GM23338 (cell line): ENCODE data around the gene CLHC1. TPM values are rescaled to one million over a fixed set of nuclear protein-coding genes. Genes with fewer than 3 reads are reported as not detected.

Experiments used
- ATAC-seq: fragments of 200-7000 bp; cut with Tn5 transposase; 3 replicates; pipeline ENCODE4 v1.9.1; 2020
- DNase-seq: peaks from one replicate; pipeline ENCODE4 v3.0.0-alpha.2; 2015; ENCODE audit warnings: low spot score
- H2AFZ ChIP-seq: fragments of 200-600 bp; sonication (generic); 2 replicates; pipeline ENCODE4 v1.8.0; 2016; ENCODE audit warnings: antibody characterized with exemption, mild to moderate bottlenecking, moderate library complexity
- H3F3A ChIP-seq: fragments of 200-600 bp; sonication (generic); replicated peaks from 2 replicates; pipeline ENCODE4 v1.8.0; 2017; ENCODE audit warnings: antibody characterized with exemption, mixed run types, low read depth
- H3K27ac ChIP-seq: fragments of 200-600 bp; sonication (generic); 2 replicates; pipeline ENCODE4 v1.6.1; 2016; ENCODE audit warnings: low read depth
- H3K27me3 ChIP-seq: fragments of 200-600 bp; sonication (generic); 2 replicates; pipeline ENCODE4 v1.8.0; 2016; ENCODE audit warnings: mild to moderate bottlenecking, mixed run types, moderate library complexity; ENCODE audit not compliant: insufficient read depth
- H3K36me3 ChIP-seq: fragments of 200-600 bp; sonication (generic); 2 replicates; pipeline ENCODE4 v1.8.0; 2016; ENCODE audit warnings: mild to moderate bottlenecking; ENCODE audit not compliant: insufficient read depth
- H3K4me1 ChIP-seq: fragments of 200-600 bp; sonication (generic); 2 replicates; pipeline ENCODE4 v1.8.0; 2016; ENCODE audit warnings: mild to moderate bottlenecking, moderate library complexity; ENCODE audit not compliant: insufficient read depth
- H3K4me2 ChIP-seq: fragments of 200-600 bp; sonication (generic); 2 replicates; pipeline ENCODE4 v1.7.1; 2017; ENCODE audit warnings: mixed run types
- H3K4me3 ChIP-seq: fragments of 200-600 bp; sonication (generic); 2 replicates; pipeline ENCODE4 v1.6.1; 2016; ENCODE audit warnings: mixed run types
- H3K79me2 ChIP-seq: fragments of 200-600 bp; sonication (generic); replicated peaks from 2 replicates; pipeline ENCODE4 v1.8.0; 2017; ENCODE audit warnings: mild to moderate bottlenecking; ENCODE audit not compliant: insufficient read depth
- H3K9me2 ChIP-seq: fragments of 200-600 bp; sonication (generic); 2 replicates; pipeline ENCODE4 v1.8.0; 2017; ENCODE audit not compliant: insufficient read depth
- H4K20me1 ChIP-seq: fragments of 200-600 bp; sonication (generic); replicated peaks from 2 replicates; pipeline ENCODE4 v1.8.0; 2017; ENCODE audit warnings: mild to moderate bottlenecking; ENCODE audit not compliant: insufficient read depth
- H3K27ac Mint-ChIP-seq: 2 replicates; pipeline ENCODE4 v1.8.0; 2020; ENCODE audit warnings: inconsistent platforms, mild to moderate bottlenecking, moderate library complexity, mixed read lengths
- H3K27me3 Mint-ChIP-seq: 3 replicates; pipeline ENCODE4 v1.8.0; 2022; ENCODE audit warnings: low read depth, mild to moderate bottlenecking, moderate library complexity, mixed read lengths, inconsistent platforms; ENCODE audit not compliant: insufficient read depth, poor library complexity
- H3K36me3 Mint-ChIP-seq: 3 replicates; pipeline ENCODE4 v1.8.0; 2021; ENCODE audit warnings: low read depth, mild to moderate bottlenecking, inconsistent platforms, moderate library complexity, mixed read lengths
- H3K4me1 Mint-ChIP-seq: 3 replicates; pipeline ENCODE4 v1.8.0; 2020; ENCODE audit warnings: mild to moderate bottlenecking, inconsistent platforms, mixed read lengths
- H3K4me3 Mint-ChIP-seq: 3 replicates; pipeline ENCODE4 v1.8.0; 2021; ENCODE audit warnings: moderate library complexity, mild to moderate bottlenecking, inconsistent platforms, mixed read lengths
- H3K9me3 Mint-ChIP-seq: 3 replicates; pipeline ENCODE4 v1.8.0; 2020; ENCODE audit warnings: moderate library complexity, mild to moderate bottlenecking, inconsistent platforms, mixed read lengths
- CTCF ChIP-seq, 2 experiments: fragments of 200-600 bp in 1 of 2; sonication (generic) in 1 of 2; conservative IDR thresholded peaks; 2 replicates each; pipeline versions ENCODE4 v1.5.1 to v1.6.1; 2016 to 2017; ENCODE audit warnings: antibody characterized with exemption in 2 of 2, low read depth in 2 of 2, mild to moderate bottlenecking in 2 of 2, moderate library complexity in 1 of 2
- ETS1 ChIP-seq: IDR thresholded peaks from 2 replicates; pipeline ENCODE4 v1.6.1; 2016; ENCODE audit warnings: antibody characterized with exemption
- JUNB ChIP-seq: IDR thresholded peaks from one replicate; pipeline ENCODE4 v1.6.1; 2016; ENCODE audit warnings: antibody characterized with exemption; ENCODE audit not compliant: unreplicated experiment
- NANOG ChIP-seq: IDR thresholded peaks from 2 replicates; pipeline ENCODE4 v1.6.1; 2016; ENCODE audit warnings: antibody characterized with exemption, borderline replicate concordance
- REST ChIP-seq: IDR thresholded peaks from one replicate; pipeline ENCODE4 v1.6.1; 2018; ENCODE audit warnings: antibody characterized with exemption; ENCODE audit not compliant: unreplicated experiment
- ZNF114 ChIP-seq: fragments of 250-450 bp; sonication (Bioruptor Pico); IDR thresholded peaks from 2 replicates; pipeline ENCODE4 v1.5.0; 2020; ENCODE audit warnings: mild to moderate bottlenecking, moderate library complexity
- polyA plus RNA-seq: library from polyadenylated mRNA; unstranded; fragments of >200 nt; fragmentation: Nextera tagmentation; extraction: Ambion mirVana; gene quantifications from 2 replicates; pipeline ENCODE4 v1.2.1, GENCODE V29; 2016
- total RNA-seq: library from RNA; depleted of rRNA; stranded (reverse); fragments of >200 nt; shearing (Covaris generic); gene quantifications from 2 replicates; pipeline ENCODE4 v1.2.3, GENCODE V29; 2014

CLHC1 gene
- total and polyA plus RNA-seq, 2 experiments from 2014 or later: 3.1 to 5.0 TPM

GRCh38 chr2:55213822-55214221, 18.3 kb downstream of the CLHC1 start:
- DNase-seq (peak; percentile 49), ATAC-seq (peak; percentile 64; the same call in 2 of the 3 replicates)
- H2AFZ ChIP-seq: no peak overlapping the region
- Mint-ChIP-seq H3K4me1 (peaks cover 13% of the 10 kb centered on the region; the same call in 2 of the 3 replicates), H3K27ac (no peak overlapping the region), H3K4me3 (no peak overlapping the region), H3K27me3 (peaks cover 2% of the 10 kb centered on the region), H3K9me3 (no peaks in the 10 kb centered on the region; the same call in 2 of the 3 replicates), H3K36me3 (no peaks in the 10 kb centered on the region)
- no peaks in the 10 kb centered on the region for H3K9me2 ChIP-seq
- H4K20me1 ChIP-seq: no peaks in the 10 kb centered on the region
- TF ChIP-seq REST (no peak), CTCF (conservative IDR thresholded peaks at IDR 0.05; ENCODE audit: low read depth in 2 of 2) (0 out of 4 replicates have a peak, but pooled peaks of 1 of the 2 experiments have one; percentile 23), ZNF114 (CRISPR knock-in tag) (no peak)
- no peaks in the 10 kb centered on the region for H3F3A ChIP-seq
- H3K4me3 ChIP-seq: no peak overlapping the region
- no peak overlapping the region for H3K27ac ChIP-seq
- no peaks in the 10 kb centered on the region for H3K27me3 ChIP-seq
- H3K79me2 ChIP-seq: no peaks in the 10 kb centered on the region
- no peak overlapping the region for H3K4me2 ChIP-seq
- no peaks in the 10 kb centered on the region for H3K36me3 ChIP-seq
- H3K4me1 ChIP-seq: peaks cover 12% of the 10 kb centered on the region

GRCh38 chr2:55204950-55205349, 27.1 kb downstream of the CLHC1 start:
- Histone ChIP-seq H3K27ac (no peak overlapping the region), H3K27me3 (no peaks in the 10 kb centered on the region), H4K20me1 (no peaks in the 10 kb centered on the region), H3K9me2 (no peaks in the 10 kb centered on the region), H3K4me2 (no peak overlapping the region), H3K79me2 (no peaks in the 10 kb centered on the region), H3K36me3 (no peaks in the 10 kb centered on the region), H3K4me1 (no peaks in the 10 kb centered on the region), H3K4me3 (no peak overlapping the region), H2AFZ (no peak overlapping the region), H3F3A (no peaks in the 10 kb centered on the region)
- DNase-seq (no peak), ATAC-seq (no peak)
- no peak overlapping the region for H3K27ac Mint-ChIP-seq
- peaks cover 43% of the 10 kb centered on the region for H3K36me3 Mint-ChIP-seq
- no peak for TF ChIP-seq NANOG
- TF ChIP-seq ETS1: no peak
- TF ChIP-seq ZNF114 (CRISPR knock-in tag): no peak
- no peak for TF ChIP-seq JUNB
- peaks cover 2% of the 10 kb centered on the region for H3K27me3 Mint-ChIP-seq
- no peaks in the 10 kb centered on the region for H3K4me1 Mint-ChIP-seq
- H3K4me3 Mint-ChIP-seq: no peak overlapping the region
- peaks cover 7% of the 10 kb centered on the region; the same call in 2 of the 3 replicates for H3K9me3 Mint-ChIP-seq
